NOMO-1 treated with dmso at 0.1 percent for 144 hours (cell line): ENCODE measurements around the gene DBR1.
A peak's percentile ranks its signal among the peaks of the same experiment; 100 is the strongest.

Source experiments
- DNase-seq: peaks from one replicate; lab custom pipeline; 2025; ENCODE audit not compliant: unreplicated experiment; lab: John Stamatoyannopoulos, UW

The DBR1 gene

GRCh38 chr3:138174421-138175131, at the start of gene DBR1:
DBR1 (minus strand) TSS chr3:138174921; CDS start chr3:138174795, 126 bp downstream.
- peak; percentile 78 for DNase-seq

- no peak for DNase-seq
These were observed 48.2 kb upstream of the DBR1 start for GRCh38 chr3:138222942-138223287.

GRCh38 chr3:138222131-138222941, 47.6 kb upstream of the DBR1 start:
- DNase-seq = peak; percentile 79

GRCh38 chr3:138220788-138221187, 46.1 kb upstream of the DBR1 start:
- DNase-seq = no peak

GRCh38 chr3:138220242-138220641, 45.5 kb upstream of the DBR1 start:
- no peak for DNase-seq

- DNase-seq = peak; percentile 4
These were observed 44.5 kb upstream of the DBR1 start for GRCh38 chr3:138219255-138219654.

- peak; percentile 72 for DNase-seq
These were observed 38.8 kb upstream of the DBR1 start for GRCh38 chr3:138213398-138214085.

- DNase-seq = no peak
These were observed 35.8 kb upstream of the DBR1 start for GRCh38 chr3:138210528-138210927.

GRCh38 chr3:138206196-138206595, 31.5 kb upstream of the DBR1 start:
- DNase-seq = no peak

- DNase-seq = no peak
These were observed 30.8 kb upstream of the DBR1 start for GRCh38 chr3:138205527-138205926.

GRCh38 chr3:138203938-138204337, 29.2 kb upstream of the DBR1 start:
- DNase-seq = peak; percentile 18

GRCh38 chr3:138202945-138203701, 28.4 kb upstream of the DBR1 start:
- DNase-seq = no peak

- DNase-seq = no peak
These were observed 25.7 kb upstream of the DBR1 start for GRCh38 chr3:138200424-138200823.

- DNase-seq = no peak
These were observed 25.1 kb upstream of the DBR1 start for GRCh38 chr3:138199851-138200250.

GRCh38 chr3:138197524-138197923, 22.8 kb upstream of the DBR1 start:
- no peak for DNase-seq

- DNase-seq = no peak
These were observed 22.3 kb upstream of the DBR1 start for GRCh38 chr3:138197058-138197457.

- DNase-seq = no peak
These were observed 21.3 kb upstream of the DBR1 start for GRCh38 chr3:138196023-138196422.

GRCh38 chr3:138195481-138195880, 20.8 kb upstream of the DBR1 start:
- no peak for DNase-seq

- no peak for DNase-seq
These were observed 13.5 kb upstream of the DBR1 start for GRCh38 chr3:138188013-138188730.

GRCh38 chr3:138187296-138188012, 12.7 kb upstream of the DBR1 start, which contains the start of gene ARMC8:
ARMC8 (plus strand) TSS chr3:138187301; CDS start chr3:138187555, 254 bp downstream.
- peak; percentile 95 for DNase-seq
